Measurements from ENCODE around the gene HDAC7.
A peak's percentile ranks its signal among the peaks of the same experiment; 100 is the strongest.

Gene HDAC7

DNA sequence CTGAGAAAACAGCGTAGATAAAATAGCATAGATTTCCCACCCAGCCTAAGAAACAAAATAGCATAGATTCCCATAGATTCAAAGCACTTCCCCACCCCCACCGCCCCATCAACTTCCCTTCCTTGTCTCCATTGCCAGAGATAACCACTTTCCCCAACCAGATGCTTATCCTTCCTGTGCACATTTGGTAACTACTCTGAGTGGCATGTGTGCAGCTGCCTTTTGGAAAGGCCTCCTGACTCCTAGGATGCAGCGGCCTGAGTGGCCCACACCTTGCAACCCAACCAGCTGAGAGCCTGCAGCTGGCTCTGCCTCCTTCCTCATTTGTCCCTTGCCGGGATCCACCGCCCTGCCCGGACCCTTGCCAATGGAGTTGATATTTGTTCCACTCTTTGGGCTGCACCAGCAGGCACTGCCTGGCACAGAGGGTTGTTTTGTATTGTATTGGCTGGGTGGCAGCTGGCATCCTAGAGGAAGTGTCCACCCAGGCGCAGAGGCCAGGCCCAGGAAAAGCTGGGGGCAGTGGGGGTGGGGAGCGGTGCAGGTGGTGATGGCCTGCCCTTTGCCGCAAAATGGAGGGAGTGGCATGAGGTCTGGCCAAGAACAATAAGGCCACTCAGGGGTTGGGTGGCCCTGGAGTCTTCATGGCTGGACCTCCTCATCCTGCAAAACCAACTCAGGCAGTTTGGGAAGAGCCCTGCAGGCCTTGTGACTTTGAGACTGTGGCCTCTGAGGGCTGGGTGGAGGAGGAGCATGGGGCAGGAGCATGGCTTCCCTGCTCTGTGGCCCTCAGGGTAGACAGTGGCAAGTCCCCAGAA, 41.8 kb downstream of the HDAC7 start:
- Mint-ChIP-seq H3K4me1 (peaks cover 69% of the 10 kb centered on the region), H3K4me3 (no peak overlapping the region), H3K9me3 (no peaks in the 10 kb centered on the region), H3K27ac (peak overlapping the region; percentile 92), H3K36me3 (peaks cover 95% of the 10 kb centered on the region)
- ATAC-seq (no peak), DNase-seq (ENCODE audit: low spot score in 2 of 2) (no peak)

DNA sequence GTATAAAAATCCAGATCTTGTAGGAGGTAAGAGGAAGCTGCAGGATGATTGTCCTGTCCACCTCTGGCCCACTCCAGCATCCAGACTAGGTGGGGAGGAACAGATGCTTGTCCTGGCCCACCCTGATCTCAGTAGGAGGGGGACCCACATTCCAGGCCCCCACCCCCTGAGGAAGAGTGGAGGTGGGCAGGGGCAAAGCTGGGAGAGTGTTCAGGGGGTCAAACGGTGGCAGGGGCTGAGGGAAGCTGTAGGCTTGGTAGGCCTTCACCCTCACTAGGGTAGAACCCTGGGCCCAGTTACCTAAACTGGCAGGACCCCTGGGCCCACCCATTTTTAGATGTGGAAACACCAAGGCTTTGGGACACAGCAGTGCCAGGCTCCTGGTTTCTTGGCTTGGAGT, 42.6 kb downstream of the HDAC7 start:
- no peak overlapping the region for H3K4me3 Mint-ChIP-seq
- H3K4me1 Mint-ChIP-seq = peaks cover 67% of the 10 kb centered on the region
- no peak for ATAC-seq
- H3K27ac Mint-ChIP-seq = peak overlapping the region; percentile 92
- DNase-seq (ENCODE audit: low spot score in 2 of 2) = no peak
- H3K36me3 Mint-ChIP-seq = peaks cover 91% of the 10 kb centered on the region
- H3K9me3 Mint-ChIP-seq = no peaks in the 10 kb centered on the region

DNA sequence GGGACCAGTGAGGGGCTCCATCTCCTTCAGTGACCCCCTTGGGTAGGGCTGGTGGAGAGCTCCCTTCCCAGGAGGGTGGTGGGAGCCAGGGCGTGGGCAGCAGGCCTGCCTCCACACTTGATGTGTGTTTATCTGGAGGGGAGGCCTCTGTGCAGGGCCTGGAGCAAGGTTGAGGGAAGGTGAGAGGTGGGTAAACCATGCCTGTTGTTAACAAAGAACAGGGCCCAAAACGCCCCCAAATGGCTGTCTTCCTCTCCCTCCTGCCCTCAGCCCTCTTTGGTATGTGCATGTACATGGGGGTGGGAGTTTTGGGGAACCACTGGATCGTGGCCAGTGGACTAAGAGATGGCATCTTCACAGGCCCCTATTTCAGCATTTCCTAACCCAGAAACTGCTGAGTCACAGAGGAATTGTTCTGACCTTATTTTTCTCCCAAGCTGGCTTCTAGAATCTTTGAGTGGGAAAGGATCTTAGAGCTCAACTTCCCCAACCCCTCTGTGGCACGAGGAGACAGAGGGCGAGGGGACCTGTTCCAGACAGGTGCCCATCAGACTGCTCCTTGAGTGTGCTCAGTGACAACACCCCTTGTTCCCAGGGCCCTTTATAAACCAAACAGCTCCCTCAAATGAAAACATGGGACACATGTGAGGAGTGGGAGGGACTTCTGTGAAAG, 43.1 kb downstream of the HDAC7 start:
- DNase-seq (ENCODE audit: low spot score in 2 of 2) (no peak), ATAC-seq (no peak)
- peaks cover 88% of the 10 kb centered on the region for H3K36me3 Mint-ChIP-seq
- peaks cover 61% of the 10 kb centered on the region for H3K4me1 Mint-ChIP-seq
- peak overlapping the region; percentile 92 for H3K27ac Mint-ChIP-seq
- no peak overlapping the region for H3K4me3 Mint-ChIP-seq
- no peaks in the 10 kb centered on the region for H3K9me3 Mint-ChIP-seq

DNA sequence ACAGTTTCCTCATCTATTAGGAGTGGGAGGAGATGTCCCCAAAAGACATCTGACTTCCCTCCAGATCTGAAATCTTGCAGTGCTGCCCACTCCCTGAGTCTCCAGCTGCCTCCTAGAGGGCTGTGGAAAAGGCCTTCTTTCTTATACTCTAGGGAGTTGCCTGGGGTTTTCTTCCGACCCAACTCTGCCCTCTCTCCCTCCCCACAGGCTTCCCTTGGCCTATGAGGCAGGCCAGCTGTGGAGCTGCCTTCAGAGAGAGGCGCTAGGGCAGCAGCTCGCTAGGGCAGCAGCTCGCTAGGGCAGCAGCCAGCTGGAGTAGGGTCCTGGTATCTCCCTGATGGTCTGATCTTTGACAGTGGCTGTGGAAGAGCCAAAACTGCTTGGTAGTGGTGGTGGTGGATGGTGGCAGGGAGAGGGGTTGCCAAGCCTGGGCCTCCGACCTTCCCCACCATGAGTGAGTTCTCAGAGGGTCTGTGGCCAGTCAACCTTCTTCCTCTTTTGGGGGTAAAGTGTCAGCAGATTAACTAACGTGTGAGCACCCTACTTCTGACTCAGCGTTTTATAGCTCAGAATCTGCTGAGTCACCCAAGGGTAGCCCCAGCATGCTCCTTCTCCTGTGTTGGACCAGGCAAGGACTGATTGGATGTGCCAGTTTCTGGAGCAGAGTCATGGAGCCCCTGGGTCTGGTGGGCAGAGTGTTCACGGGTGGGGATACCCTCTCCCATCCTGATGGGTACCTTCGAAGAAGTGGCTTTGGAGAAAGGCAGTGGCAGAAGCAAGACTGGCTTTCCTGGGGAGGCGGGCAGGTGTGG, 44.4 kb downstream of the HDAC7 start:
- peaks cover 75% of the 10 kb centered on the region for H3K36me3 Mint-ChIP-seq
- peaks cover 54% of the 10 kb centered on the region for H3K4me1 Mint-ChIP-seq
- no peaks in the 10 kb centered on the region for H3K9me3 Mint-ChIP-seq
- H3K27ac Mint-ChIP-seq = peak overlapping the region; percentile 92
- ATAC-seq (no peak), DNase-seq (ENCODE audit: low spot score in 2 of 2) (no peak)
- no peak overlapping the region for H3K4me3 Mint-ChIP-seq

DNA sequence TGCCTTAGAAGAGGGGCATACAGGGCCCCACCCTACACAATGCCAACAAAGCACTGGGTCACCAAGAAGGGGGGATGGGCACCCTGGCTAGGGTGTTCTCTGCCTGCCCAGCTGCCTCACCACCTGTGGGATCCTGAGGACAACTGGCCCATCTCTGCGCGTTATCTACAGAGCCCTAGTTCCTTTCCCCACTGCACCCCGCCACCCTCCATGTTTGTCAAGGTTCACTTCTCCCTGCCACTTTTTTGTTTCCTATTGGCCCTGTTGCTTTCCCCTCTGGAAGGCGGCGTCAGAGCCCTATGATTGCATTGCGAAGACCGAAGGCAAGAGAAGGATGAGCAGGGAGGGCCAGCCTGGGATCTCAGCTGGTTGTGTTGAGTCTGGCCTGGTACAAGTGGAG, 45.0 kb downstream of the HDAC7 start:
- Mint-ChIP-seq H3K4me1 (peaks cover 50% of the 10 kb centered on the region), H3K9me3 (no peaks in the 10 kb centered on the region), H3K4me3 (peak overlapping the region; percentile 84), H3K36me3 (peaks cover 68% of the 10 kb centered on the region), H3K27ac (peak overlapping the region; percentile 92)
- DNase-seq (ENCODE audit: low spot score in 2 of 2) = no peak
- no peak for ATAC-seq

DNA sequence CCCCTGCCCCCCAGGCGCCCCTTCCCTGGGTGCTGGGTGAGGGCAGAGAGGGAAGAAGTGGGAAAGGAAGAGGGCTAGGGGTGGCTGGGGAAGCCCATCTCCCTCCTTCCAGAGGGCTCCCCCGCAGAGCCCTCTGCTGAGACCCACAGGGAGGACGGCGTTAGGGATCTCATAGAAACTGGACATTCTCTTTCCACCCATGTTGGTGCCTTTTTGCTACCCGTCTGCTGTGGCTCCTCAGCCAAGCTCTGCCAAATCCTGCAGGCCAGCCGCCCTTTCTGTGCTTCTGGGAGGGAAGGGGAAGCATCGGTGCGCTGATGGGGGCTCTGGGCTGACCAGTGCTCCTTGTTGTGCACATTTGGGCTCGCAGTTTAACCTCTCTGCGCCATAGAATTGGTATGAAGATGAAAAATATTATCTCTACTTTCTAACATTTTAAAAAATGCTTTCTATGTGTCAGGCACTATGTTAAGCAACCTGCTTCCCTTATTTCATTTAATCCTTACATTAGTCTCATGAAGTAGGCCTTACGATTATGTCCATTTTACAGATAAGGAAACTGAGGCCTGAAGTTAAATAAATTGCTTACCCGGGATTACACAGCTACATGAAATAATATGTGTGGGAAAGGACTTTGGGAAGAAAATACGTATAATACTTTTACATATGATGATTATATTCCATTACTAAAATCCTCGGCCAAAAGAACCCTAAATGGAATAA, 45.7 kb downstream of the HDAC7 start:
- DNase-seq (ENCODE audit: low spot score in 2 of 2) = no peak
- H3K9me3 Mint-ChIP-seq = no peaks in the 10 kb centered on the region
- peaks cover 62% of the 10 kb centered on the region for H3K36me3 Mint-ChIP-seq
- peak overlapping the region; percentile 92 for H3K27ac Mint-ChIP-seq
- peak overlapping the region; percentile 84 for H3K4me3 Mint-ChIP-seq
- no peak for ATAC-seq
- H3K4me1 Mint-ChIP-seq = peaks cover 44% of the 10 kb centered on the region

DNA sequence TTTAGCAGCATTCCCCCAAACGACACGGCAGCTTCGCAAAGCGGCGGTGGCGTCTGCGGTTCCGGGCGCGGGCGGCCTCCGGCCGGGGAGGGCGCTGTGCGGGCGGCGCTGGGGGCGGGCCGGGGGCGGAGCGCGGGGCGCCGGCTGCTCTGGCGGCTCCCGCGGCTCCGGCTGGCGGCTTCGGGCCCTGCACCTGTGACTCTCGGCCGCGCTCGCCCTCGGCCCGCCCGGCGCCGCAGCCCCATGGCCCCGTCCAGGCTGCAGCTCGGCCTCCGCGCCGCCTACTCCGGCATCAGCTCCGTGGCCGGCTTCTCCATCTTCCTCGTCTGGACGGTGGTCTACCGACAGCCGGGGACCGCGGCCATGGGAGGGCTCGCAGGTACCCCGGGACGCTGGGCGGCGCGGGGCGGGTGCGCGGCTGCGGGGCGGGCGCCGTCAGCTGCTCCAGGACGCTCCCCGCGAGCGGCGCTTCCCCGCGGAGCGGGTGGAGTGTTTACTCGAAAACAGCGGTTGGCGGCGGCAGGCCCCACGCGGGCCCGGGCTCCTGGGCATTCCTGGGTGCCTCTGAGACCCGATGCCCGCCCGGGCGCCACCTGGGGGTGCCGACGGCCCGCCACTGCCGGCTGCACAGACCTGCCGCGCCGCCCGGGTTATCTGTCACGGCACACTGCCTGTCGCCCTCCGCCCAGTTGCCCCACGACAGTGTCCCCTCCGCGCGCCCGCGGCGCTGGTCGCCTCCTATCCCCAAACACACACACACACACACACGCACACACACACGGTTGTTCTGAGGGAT, 46.4 kb downstream of the HDAC7 start, which contains the start of gene SLC48A1:
SLC48A1 (plus strand) TSS at position 177 of the 796 bp plus-strand sequence; CDS start at position 244, 67 bp downstream.
- ATAC-seq (peak; percentile 77), DNase-seq (ENCODE audit: low spot score in 2 of 2) (peak; percentile 58 to 80)
- Mint-ChIP-seq H3K4me3 (peak within 1 kb of the TSS; percentile 84), H3K27ac (peak within 1 kb of the TSS; percentile 92), H3K4me1 (peaks cover 43% of the 10 kb centered on the region), H3K36me3 (peaks cover 54% of the 10 kb centered on the region), H3K9me3 (no peaks in the 10 kb centered on the region)

DNA sequence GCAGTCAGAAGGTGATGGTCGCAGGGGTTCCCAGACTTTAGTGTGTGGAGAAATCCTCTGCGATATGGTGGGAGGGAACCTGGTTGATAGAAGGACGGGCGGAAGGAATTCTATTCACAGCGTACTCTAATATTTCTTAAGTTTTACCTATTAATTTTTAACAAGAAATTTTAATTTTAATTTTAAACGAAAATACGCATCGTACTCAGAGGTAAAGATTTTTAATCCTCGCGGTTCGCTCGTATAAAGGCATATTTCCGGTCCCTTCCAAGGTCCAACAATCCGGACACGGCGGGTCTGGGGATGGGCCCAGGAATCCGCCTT, 47.0 kb downstream of the HDAC7 start:
- H3K4me3 Mint-ChIP-seq = peak overlapping the region; percentile 84
- H3K36me3 Mint-ChIP-seq = peaks cover 48% of the 10 kb centered on the region
- DNase-seq (ENCODE audit: low spot score in 2 of 2) = no peak
- H3K4me1 Mint-ChIP-seq = peaks cover 39% of the 10 kb centered on the region
- H3K27ac Mint-ChIP-seq = peak overlapping the region; percentile 82
- no peaks in the 10 kb centered on the region for H3K9me3 Mint-ChIP-seq
- no peak for ATAC-seq

DNA sequence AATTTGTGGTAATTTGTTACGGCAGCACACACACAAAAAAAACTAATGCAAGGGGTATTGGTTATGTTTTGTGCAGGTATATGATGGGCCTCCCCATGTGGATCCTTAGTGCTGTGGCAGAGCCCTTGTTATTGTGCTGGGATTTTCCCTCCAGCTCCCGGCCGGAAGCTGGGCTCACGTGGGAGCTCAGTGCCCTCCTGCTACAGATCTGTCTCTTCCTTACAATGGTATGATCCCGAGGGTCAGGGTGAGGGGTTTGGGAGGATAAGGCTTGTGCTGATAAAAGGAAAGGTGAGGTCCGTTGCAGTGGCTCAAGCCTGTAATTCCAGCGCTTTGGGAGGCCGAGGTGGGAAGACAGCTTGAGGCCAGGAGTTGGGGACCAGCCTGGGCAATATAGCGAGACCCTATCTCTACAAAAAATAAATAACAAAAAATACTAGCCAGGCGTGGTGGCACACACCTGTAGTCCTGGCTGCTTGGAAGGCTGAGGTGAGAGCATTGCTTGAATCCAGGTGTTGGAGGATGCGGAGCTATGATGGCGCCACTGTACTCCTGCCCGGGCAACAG, 47.5 kb downstream of the HDAC7 start:
- H3K4me1 Mint-ChIP-seq = peaks cover 42% of the 10 kb centered on the region
- no peaks in the 10 kb centered on the region for H3K9me3 Mint-ChIP-seq
- ATAC-seq = no peak
- H3K4me3 Mint-ChIP-seq = peak overlapping the region; percentile 84
- H3K27ac Mint-ChIP-seq = peak overlapping the region; percentile 82
- DNase-seq (ENCODE audit: low spot score in 2 of 2) = no peak
- peaks cover 43% of the 10 kb centered on the region for H3K36me3 Mint-ChIP-seq

DNA sequence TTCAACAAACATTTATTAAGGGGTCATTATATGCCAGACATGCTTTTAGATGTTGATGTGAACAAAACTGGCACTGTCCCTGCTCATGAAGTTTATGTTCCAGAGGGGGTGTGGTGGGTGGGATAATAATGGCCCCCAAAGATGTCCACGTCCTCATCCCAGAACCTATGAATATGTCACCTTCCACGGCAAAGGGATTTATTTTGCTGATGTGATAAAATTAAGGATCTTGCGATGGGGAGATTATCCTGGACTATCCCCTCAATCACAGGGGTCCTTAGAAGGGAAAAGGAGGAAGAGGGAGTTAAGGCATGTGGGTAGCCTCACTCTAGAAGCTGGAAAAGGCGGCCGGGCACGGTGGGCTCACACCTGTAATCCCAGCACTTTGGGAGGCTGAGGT, 48.4 kb downstream of the HDAC7 start:
- Mint-ChIP-seq H3K9me3 (no peaks in the 10 kb centered on the region), H3K4me1 (peaks cover 40% of the 10 kb centered on the region), H3K4me3 (no peak overlapping the region), H3K36me3 (peaks cover 35% of the 10 kb centered on the region), H3K27ac (no peak overlapping the region)
- no peak for DNase-seq (ENCODE audit: low spot score in 2 of 2)
- ATAC-seq = no peak

DNA sequence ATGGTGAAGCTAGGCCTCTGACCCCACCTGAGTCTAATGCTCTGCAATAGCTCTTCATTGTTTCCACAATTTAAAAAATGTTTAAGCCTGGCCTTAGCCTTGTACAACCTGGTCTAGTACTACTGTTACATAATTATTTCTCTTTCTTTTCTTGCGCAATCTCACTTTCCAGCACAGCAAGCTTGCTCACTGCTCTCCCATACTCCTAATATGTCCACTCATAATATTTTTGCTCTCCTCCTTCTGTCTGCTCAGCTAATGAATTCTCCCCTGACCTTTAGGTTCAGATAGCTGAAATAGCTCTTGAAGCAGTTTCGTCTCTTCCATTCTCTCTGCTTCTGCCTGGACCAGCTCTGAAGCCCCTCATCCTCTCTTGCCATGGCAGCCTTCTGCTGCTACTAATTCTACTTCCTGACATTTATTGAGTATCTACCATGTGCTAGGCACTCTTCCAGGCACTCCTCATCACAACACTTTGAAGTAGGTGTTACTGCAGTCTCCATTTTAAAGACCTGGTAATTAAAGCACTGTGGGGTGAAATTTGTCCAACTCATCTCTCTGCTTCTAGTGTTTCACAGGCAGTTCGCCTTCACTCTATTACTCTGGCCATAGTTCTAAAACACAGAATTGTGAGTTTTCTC, 49.5 kb downstream of the HDAC7 start:
- no peak overlapping the region for H3K27ac Mint-ChIP-seq
- no peak overlapping the region for H3K4me3 Mint-ChIP-seq
- no peaks in the 10 kb centered on the region for H3K9me3 Mint-ChIP-seq
- peaks cover 24% of the 10 kb centered on the region for H3K36me3 Mint-ChIP-seq
- ATAC-seq (no peak), DNase-seq (ENCODE audit: low spot score in 2 of 2) (no peak)
- peaks cover 29% of the 10 kb centered on the region for H3K4me1 Mint-ChIP-seq

DNA sequence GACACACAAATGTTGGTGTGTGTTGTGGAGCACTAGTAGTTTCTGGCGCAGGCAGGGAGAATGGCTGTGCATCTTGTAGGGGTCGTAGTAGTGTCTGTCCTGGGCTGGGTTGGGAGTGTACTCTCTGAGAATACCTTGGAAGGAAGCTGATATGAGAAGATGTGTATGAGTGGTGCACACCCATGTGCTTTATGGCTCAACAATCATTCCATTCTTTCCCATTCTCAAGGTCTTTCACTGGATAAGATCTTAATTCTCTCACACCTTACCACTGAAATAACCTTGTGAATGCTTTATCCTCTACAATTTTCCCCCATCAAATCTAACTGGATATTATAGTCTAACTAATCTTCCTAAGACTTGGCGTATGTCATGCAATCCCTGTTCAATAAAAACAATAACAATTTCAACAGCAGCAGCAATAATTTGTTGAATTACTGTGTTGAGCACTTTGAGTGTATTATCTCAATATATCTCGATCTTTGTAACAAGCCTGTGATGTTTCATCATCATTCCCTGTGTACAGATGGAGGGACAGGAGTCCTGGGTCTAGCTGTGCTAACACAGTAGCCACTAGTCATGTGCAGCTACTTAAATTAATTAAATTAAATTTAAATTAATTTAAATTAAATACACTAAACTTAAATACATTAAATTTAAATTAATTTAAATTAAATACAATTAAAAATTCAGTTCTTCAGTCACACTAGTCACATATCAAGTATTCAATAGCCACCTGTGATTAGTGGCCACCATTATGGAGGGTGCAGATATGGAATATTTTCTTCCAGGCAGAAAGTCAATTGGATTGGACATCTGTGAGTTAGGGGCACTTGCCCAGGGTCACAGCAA, 50.2 kb downstream of the HDAC7 start:
- no peak for DNase-seq (ENCODE audit: low spot score in 2 of 2)
- H3K27ac Mint-ChIP-seq = no peak overlapping the region
- H3K36me3 Mint-ChIP-seq = peaks cover 17% of the 10 kb centered on the region
- no peaks in the 10 kb centered on the region for H3K9me3 Mint-ChIP-seq
- no peak for ATAC-seq
- no peak overlapping the region for H3K4me3 Mint-ChIP-seq
- peaks cover 22% of the 10 kb centered on the region for H3K4me1 Mint-ChIP-seq

DNA sequence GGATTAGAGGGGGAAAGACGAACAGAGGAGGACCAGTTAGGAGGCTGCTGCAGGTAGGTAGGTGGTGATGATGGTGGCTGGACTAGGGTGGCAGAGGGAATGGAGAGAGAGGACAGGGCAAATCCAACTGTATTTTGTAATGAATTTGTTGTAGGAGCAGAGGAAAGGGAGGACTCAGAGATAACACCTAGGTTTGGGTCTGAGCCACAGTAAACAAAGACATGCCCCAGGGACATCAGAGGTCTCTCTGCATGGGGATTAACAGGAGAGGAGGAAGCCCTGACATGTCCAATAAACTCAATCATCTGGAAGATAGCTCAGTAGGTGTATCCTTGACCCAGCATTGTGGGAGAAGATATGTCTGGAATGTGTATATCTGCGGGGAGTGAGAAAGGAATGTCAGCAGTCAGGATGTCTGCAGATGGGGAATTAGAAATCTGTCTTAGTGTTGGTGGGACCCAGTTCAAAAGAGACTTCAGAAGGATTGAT, 51.3 kb downstream of the HDAC7 start:
- no peak for DNase-seq (ENCODE audit: low spot score in 2 of 2)
- no peaks in the 10 kb centered on the region for H3K9me3 Mint-ChIP-seq
- peaks cover 12% of the 10 kb centered on the region for H3K4me1 Mint-ChIP-seq
- ATAC-seq = no peak
- H3K36me3 Mint-ChIP-seq = peaks cover 6% of the 10 kb centered on the region
- H3K4me3 Mint-ChIP-seq = no peak overlapping the region
- H3K27ac Mint-ChIP-seq = no peak overlapping the region

All from stimulated activated effector memory CD8-positive, alpha-beta T cell treated with anti-CD3 and anti-CD28 coated beads, Interleukin-12 subunit alpha, Interleukin-12 subunit beta, amount 100 ng/mL, for 72 hours (primary cell).